GM21423 (cell line): Measurements from ENCODE around the gene IL21R.
"Not testable (repeated sequence)": the region's sequence is repeated elsewhere in the genome, so short reads cannot be mapped to it uniquely, and the experiment has no call there.

Experiments used
- ATAC-seq: cut with Tn5 transposase; IDR thresholded peaks from one replicate; pipeline ENCODE4 v1.9.1; 2021; ENCODE audit warnings: mild to moderate bottlenecking, moderate library complexity; ENCODE audit not compliant: unreplicated experiment

IL21R gene

DNA sequence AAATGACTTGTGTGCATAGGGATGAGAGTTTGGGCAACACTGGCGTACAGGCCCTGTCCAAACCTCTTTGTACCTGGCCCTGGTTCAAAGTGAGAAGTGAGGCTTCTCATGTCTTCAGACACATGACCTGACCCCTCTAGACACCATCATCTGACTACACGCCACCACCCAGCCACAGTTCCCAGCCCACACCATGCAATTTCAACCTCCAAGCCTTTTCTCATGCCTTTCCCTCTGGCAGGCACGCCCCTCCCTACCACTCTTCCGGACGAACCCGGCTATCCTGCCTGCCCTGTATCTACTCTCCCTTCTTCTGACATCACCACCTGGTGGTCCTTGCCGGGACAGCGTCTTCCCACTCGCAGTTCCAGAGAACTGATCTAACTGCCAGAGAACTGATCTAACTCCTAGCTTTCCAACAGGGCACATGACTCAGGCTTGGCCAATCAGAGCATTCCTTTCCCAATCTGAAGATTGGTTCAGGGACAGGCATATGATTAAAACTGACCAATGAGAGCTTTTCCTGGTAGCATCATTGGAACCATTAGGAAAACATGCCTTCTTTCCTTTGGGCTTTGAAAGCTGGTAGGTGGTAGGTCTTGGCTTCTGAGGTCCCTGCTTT, 27.1 kb upstream of the IL21R start:
- peak; percentile 38 for ATAC-seq

DNA sequence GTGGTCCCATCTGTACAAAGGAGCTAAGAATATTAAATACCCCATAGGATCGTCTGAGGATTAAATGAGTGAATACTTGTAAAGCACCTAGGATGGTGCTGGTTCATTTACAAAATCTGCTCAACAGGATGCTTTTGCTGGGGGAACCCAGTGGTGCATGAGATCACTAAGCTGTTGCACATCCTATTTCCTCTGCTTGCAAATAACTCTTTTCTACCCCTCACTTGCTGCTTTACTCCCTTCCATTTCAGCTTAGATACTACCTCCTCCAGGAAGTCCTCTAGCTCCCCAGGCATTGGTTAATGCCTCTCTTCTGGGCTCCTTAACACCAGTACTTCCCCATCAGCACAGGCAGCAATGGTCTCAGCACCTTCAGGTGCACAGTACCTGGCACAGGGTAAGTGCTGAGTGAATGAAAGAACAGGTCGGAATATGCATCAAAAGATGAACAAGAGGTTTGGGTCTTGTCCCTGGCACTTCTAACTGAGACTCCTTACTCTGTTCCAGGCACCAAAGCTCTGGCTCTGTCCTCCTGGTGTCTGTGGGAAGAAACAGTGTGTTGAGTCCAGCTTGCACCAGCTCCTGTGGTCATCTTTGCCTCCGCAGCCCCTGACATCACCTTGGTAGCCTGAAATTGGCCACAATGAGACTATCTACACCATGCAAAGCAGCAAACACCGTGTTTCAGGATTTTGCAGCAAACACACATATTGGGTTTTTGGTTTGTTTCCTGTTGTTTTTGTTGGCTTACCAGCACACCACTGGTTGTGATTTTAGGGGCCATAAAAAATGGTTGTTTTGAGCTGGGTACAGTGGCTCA, 24.1 kb upstream of the IL21R start:
- no peak for ATAC-seq

DNA sequence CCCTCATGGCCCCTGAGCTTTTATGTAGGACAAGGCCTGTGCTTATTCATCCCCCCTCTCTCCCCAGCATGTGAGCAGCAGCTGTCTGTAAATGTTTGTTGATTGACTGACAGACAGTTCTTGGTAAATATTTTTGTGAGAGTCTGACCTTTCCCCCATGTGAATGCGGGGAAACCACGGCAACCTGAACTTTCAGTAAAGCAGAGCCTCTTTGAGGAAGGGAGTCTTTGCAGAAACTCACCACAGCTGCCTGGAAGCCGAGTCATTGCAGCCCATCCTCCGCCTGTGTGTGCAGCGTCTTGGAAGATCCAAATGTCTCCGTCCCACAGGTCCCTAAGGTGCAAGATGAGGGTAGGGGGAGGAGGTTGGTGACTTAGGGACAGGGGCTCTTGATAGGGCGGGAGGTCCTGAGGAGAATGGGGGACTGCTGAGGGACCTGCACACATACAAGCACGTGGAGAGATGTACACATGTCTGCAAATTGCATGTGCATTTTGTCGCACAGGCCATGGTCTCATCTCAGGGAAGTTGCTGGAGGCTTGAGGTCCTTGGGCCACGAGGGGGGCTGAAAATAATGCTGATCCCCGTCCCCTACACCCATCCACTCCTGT, 23.0 kb upstream of the IL21R start:
- no peak for ATAC-seq

DNA sequence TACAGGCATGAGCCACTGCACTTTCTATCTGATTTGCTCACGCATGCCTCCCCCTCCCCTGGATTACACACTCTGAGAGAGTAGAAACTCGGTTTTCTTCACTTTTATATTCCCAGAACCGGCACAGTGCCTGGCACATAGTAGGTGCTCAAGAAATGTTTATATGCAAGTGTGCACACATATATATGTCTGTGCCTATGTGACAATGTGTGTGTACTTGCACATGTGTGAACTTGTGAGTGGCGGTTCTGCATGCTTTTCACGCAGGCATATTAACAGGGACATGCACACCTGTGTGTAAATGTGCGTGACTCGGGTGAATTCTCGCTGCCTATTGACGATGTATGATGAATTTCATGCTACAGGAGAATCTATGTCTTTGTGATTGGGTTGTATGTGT, 22.1 kb upstream of the IL21R start:
- no peak for ATAC-seq

DNA sequence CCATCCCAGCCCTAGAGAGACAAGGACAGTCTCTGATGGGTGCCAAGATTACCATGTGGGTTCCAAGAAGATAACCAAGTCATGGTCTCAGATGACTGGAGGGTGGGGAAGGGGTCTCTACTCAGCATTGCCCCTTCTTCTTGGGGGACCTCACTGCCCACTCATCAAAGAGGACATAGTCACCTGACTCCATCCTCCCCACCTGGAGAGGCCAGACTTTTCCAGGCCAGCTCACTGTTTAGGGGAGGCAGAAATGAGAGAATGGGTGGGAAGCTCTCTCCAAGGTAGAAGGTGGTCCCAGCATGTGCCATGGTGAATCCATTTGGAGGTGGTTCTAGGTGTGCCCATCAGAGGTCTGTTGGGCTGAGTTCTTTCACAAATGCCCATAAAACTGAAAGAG, 20.7 kb upstream of the IL21R start:
- ATAC-seq = no peak

DNA sequence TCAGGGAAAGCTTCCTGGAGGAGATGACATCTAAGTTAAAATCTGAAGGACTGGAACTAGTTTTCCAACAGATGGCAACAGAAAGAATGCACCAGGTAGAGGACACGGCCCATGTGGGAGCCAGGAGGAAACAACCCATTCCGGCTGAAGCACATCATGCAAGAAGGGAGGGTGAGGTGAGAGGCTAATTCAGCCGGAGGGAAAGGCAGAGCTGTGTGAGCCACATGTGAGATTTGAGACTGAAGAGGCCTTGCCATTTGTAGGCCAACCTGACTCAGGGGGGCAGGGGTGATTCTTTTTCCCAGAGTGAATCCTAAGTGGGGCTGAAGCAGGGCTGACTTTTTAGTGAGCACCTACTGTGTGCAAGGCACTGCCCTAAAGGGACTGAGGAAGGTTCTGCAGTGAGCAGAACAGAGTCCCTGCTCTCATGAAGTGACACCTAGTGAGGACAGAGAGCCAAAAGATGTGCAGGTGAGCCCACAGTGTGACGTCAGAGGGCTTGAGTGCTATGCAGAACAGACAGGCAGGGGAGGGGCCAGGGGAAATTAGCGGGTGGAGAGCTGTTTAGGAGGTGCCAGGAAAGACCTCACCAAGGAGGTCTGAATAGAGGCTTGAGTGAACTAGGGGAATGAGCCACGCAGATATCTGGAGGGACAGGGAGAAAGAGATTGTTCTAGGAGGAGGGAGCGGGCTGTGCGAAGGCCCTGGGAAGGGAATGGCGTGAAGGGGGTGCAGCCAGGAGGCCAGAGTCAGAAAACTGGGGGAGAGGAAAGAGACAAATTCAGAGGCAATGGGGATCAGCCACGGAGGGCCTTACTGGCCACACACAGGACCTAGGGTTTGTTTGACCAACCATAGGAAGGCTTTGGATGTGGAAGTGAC, 19.8 kb upstream of the IL21R start:
- no peak for ATAC-seq

DNA sequence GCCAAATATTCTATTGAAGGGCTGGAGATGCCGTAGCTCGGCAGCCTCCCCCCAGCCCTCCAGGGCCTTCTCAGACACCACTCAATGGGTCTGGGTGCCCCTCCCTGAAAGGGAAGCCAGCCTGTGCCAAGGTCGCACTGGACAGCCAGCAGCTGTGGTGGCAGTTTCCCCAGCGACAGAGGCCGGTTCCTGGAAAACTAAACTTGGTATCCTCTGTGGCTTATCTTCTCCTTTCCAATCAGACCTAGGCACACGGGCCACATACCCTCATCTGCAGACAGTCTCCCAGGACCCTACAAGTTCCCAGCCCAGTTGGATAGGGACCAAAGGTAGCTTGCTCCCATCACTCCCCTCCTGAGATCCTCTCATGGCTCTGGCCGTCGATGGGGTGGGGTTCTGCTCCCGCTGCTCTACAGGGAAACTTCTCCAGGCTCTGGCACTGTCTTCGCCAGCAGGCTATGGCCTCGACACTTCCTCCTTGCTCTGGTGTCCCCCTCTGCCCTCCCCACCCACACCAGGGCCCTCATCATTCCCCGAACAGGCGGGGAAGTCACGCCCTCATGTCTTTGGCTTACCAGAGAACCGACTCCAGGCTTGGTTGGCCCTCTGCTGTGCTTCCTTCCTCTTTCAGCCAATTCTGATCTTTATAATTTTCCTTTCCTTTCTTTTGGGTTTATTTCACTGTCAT, 18.3 kb upstream of the IL21R start:
- no peak for ATAC-seq

DNA sequence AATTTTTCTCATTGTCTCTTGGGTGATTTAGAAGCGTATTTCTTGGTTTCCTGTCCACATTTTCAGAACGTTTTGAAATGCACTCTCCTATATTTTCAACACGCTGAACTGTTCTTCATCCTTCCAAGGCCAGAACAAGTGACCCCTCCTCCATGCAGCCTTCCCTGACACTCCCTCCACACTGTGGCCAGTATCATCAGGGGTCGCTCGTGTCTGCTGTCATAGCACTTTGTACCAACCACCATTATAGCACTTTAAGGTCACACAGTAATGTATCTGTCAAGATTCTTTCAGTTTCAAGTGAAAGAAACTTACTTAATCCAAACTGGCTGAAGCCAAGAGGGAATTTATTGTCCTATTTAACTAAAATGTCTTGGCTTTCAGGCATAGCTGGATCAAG, 17.5 kb upstream of the IL21R start:
- ATAC-seq = no peak

DNA sequence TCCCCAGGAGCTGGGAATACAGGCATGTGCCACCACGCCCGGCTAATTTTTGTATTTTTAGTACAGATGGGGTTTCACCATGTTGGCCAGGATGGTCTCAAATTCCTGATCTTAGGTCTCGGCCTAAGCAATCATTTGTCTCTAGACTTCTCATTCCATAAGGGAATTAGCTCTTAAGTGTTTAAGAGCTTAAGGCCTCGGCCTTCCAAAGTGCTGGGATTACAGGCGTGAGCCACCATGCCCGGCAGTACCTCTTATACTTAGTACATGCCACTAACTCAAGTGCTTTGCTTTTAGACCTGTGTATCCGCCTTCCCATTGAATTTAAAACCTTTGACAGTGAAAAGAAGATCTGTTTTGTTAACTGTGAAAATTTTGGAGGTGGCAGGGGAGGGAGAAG, 16.6 kb upstream of the IL21R start:
- ATAC-seq = no peak

DNA sequence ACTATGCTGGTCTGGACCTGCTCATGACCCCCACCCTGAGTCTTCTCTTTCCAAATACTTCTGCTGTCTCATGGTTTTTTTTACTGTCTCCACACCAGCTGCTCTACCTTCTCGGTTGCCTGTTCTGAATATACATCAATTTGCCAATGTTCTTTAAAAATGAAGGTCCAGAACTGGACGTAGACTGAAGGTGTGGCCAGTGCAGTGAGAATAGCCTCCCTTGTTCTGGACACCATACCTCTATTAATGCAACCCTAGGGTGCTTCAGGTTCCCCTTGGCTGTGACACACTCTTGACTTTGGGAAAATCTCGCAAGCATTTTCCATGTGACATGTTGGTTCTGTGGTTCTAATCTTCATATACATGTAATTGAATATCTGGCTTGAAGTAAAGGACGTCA, 15.3 kb upstream of the IL21R start:
- no peak for ATAC-seq

DNA sequence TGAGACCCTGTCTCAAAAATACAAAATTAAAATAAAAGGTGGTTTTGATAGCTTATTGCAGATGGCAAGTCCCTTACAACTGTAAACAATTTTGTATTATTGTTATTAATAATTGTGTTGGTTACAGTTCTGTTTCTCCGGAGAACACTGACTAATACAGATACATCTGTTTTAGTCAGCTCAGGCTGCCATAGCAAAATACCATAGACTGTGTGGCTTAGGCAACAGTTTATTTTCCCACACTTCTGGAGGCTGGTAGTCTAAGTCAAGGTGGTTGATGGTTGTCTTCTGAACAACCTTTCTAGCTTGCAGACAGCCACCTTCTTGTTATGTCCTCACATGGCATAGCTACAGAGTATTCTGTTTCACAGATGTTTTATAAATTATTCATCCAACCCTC, 14.2 kb upstream of the IL21R start:
- peak; percentile 58 for ATAC-seq

DNA sequence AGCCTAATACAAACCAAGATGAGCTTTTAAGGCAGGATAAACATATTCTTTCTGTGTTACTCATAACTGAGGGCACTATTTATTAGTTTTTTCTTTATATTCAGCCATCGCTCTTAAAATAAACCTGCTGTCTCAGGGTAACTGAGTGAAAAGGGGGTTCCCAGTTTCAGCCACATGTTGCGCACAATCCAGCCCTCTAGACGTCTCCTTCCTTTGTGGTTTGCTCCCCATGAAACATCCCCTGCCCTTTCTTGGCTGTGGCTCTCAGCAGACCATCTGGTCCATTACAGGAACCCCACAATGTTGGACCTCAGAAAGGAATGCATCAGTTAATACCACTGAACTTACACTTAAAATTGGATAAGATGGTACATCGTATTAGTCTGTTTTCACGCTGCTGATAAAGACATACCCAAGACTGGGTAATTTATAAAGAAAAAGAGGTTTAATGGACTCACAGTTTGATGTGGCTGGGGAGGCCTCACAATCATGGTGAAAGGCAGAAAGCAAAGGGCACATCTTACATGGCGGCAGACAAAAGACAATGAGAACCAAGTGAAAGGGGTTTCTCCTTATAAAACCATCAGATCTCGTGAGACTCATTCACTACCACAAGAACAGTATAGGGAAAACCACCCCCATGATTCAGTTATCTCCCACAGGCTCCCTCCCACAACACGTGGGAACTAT, 12.6 kb upstream of the IL21R start:
- peak; percentile 44 for ATAC-seq

DNA sequence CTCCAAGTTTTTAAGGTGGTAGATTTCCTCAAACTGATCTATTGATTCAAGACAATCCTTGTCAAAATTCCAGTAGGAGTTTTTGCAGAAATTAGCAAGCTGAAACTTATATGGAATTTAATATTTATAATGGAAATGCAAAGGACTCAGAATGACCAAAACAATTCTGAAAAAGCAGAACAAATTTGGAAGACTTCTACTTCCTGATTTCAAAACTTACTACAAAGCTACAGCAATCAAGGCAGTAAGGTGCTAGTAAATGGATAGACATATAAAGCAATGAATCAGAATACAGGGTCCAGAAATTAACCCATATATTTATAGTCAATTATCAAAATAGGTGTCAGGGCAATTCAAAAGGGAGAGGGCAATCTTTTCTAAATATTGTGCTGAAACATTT, 11.8 kb upstream of the IL21R start:
- no peak for ATAC-seq

DNA sequence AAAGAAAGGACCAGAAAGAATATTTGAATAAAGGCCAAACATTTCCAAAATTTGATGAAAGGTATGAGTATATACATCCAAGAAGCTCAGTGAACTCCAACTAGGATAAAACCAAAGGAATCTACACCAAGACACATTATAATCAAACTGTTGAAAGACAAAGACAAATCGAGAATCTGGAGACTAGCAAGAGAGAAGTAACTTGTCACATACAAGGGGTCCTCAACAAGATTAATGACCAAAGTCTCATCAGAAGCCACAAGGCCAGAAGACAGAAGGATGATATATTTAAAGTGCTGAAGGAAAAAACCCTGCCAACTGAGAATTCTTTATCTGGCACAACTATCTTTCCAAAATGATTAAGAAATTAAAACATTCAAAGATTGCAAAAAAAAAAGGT, 9.3 kb upstream of the IL21R start:
- ATAC-seq = no peak

DNA sequence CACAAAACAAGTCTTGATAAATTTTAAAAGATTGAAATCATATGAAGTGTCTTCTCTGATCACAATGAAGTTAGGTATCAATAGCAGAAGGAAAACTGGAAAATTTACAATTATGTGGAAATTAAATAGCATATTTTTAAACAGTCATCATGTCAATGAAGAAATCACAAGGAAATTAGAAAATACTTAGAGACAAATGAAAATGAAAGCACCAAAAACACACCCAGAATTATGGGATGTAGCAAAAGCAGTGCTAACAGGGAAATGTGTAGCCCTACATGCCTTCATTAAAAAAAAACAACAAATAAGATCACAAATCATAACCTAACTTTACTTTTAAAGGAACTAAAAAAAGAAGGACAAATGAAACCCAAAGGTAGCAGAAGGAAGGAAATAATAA, 7.5 kb upstream of the IL21R start:
- ATAC-seq = no peak

DNA sequence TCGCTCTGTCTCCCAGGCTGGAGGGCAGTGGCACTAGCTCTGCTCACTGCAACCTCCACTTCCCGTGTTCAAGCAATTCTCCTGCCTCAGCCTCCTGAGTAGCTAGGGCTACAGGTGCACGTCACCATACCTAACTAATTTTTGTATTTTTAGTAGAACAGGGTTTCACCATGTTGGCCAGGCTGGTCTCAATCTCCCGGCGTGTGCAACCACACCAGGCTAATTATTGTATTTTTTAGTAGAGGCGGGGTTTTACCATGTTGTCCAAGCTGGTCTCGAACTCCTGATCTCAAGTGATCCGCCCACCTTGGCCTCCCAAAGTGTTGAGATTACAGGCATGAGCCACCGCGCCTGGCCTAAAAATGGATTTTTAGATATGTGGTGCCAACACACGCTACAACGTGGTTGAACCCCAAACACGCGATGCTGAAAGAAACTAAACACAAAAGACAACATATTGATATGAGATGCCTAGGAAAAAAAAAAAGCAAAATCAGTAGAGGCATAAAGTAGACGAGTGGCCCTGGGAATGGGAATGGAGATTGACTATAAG, 3.6 kb upstream of the IL21R start:
- not testable (repeated sequence) for ATAC-seq

DNA sequence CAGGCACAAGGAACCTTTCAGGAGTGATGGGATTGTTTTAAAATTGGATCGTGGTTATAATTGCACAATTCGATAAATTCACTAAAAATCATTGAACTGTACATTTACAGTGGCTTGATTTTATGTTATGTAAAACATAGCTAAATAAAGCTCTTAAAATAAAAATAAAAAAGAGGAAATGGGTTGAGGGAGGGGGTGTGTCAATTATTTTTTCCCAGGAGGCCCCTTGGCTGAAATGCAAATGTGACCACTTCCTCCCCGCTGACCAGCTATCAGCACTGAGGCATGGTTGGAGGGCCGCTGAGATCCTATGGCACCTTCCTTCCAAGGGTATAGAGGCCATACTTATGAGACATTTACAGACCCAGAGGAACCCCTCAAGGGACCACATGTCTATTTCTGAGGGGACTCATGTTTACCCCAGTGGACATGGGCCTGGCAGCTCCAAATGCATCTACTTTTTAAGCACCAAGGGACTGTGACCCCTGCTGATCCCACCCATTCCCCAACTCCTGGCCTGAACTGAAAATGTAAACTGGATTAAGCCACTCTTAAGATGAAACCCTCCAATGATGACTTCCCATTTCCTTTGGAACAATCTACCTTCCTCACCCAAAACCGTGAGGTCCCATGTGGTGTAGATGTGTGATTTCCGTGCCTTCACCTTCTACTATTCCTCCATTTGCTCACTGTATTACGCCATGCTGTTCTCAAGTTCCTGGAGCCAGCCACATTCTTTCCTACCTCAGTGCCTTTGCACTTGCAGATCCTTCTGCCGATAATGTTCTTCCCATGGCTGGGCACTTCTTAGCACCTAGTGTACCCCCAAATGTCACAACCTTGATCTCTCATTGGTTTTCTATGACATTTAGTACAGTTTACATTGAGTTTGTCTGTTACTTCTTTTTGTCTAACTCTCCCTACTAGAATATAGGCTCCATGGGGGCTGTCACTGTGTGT, 2.8 kb upstream of the IL21R start:
- ATAC-seq = no peak

DNA sequence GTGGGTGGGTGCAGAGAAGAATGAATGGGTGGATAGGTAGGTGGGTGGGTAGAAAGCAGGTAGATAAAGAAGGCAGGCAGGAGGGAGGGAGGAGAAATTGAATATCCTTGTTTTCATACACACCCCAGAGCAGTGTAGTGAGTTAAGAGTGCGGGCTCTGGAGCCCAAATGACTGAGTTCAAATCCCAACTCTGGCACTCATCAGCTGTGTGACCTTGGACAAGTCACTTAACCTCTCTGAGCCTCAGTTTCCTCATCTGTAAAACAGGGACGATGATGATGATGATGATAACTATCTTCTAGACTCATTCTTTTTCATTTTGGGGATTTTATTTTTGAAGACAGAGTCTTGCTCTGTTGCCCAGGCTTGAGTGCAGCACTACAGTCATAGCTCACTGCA, 2.0 kb upstream of the IL21R start:
- no peak for ATAC-seq
